NCI-H2107 treated with DMSO at 0.1 percent for 48 hours (cell line): ENCODE measurements around the gene DMRT1.
A peak's percentile ranks its signal among the peaks of the same experiment; 100 is the strongest.
"Not testable (repeated sequence)": the region's sequence is repeated elsewhere in the genome, so short reads cannot be mapped to it uniquely, and the experiment has no call there.

Experiments used
- DNase-seq: peaks from one replicate; lab custom pipeline; 2025; ENCODE audit not compliant: unreplicated experiment; lab: John Stamatoyannopoulos, UW

DMRT1 gene

GRCh38 chr9:995781-996180 lies 154.3 kb downstream of the DMRT1 start:
- no peak for DNase-seq

GRCh38 chr9:998299-999110 lies 157.0 kb downstream of the DMRT1 start:
- DNase-seq, result not testable (repeated sequence)

GRCh38 chr9:1001838-1002237 lies 160.3 kb downstream of the DMRT1 start:
- no peak for DNase-seq

GRCh38 chr9:1002678-1003077 lies 161.2 kb downstream of the DMRT1 start:
- no peak for DNase-seq

- peak; percentile 5 for DNase-seq
Measured at GRCh38 chr9:1005043-1005667, 163.7 kb downstream of the DMRT1 start.

- no peak for DNase-seq
Measured at GRCh38 chr9:1007312-1007711, 165.8 kb downstream of the DMRT1 start.

GRCh38 chr9:1008216-1008615 lies 166.7 kb downstream of the DMRT1 start:
- no peak for DNase-seq

GRCh38 chr9:1009101-1009707 lies 167.7 kb downstream of the DMRT1 start:
- DNase-seq, result peak; percentile 48

- no peak for DNase-seq
Measured at GRCh38 chr9:1013021-1013420, 171.5 kb downstream of the DMRT1 start.

- DNase-seq, result no peak
Measured at GRCh38 chr9:1014225-1014624, 172.7 kb downstream of the DMRT1 start.

- no peak for DNase-seq
Measured at GRCh38 chr9:1014640-1015039, 173.1 kb downstream of the DMRT1 start.

GRCh38 chr9:1018121-1018520 lies 176.6 kb downstream of the DMRT1 start:
- DNase-seq, result no peak
